Activated CD8-positive, alpha-beta T cell treated with anti-CD3 and anti-CD28 coated beads, Interleukin-2, amount 10 ng/mL, durations not matched to agents 7 days and 5 days (primary cell): Measurements from ENCODE around the gene ENTPD1. TPM values are rescaled to one million over a fixed set of nuclear protein-coding genes. Genes with fewer than 3 reads are reported as not detected.
"Not testable (repeated sequence)": the region's sequence is repeated elsewhere in the genome, so short reads cannot be mapped to it uniquely, and the experiment has no call there.

ENCODE experiments used
- ATAC-seq: fragments of 150-1000 bp; cut with Tn5 transposase; one replicate; pipeline ENCODE4 v1.10.0; 2021; ENCODE audit warnings: moderate library complexity
- CTCF ChIA-PET: fragments of 350-600 bp; sonication (Branson Sonifier 250); formaldehyde crosslinking; loops from one replicate; lab custom pipeline; 2021; ENCODE audit warnings: antibody characterized with exemption; lab: Charles Lee
- POLR2A ChIA-PET: fragments of 350-600 bp; sonication (Branson Sonifier 250); formaldehyde crosslinking; loops from one replicate; lab custom pipeline; 2021; ENCODE audit warnings: antibody characterized with exemption; lab: Charles Lee
- DNase-seq: peaks from one replicate; pipeline ENCODE4 v3.0.0-alpha.2; 2020
- H3K27ac Mint-ChIP-seq: one replicate; pipeline ENCODE4 v1.8.0; 2021; ENCODE audit warnings: mild to moderate bottlenecking, mixed read lengths
- H3K27me3 Mint-ChIP-seq: one replicate; pipeline ENCODE4 v1.8.0; 2021; ENCODE audit warnings: low read depth, mixed read lengths
- H3K36me3 Mint-ChIP-seq: one replicate; pipeline ENCODE4 v1.8.0; 2021; ENCODE audit warnings: low read depth, mixed read lengths
- H3K4me1 Mint-ChIP-seq: one replicate; pipeline ENCODE4 v1.8.0; 2021; ENCODE audit warnings: low read depth, mixed read lengths
- H3K4me3 Mint-ChIP-seq: one replicate; pipeline ENCODE4 v1.8.0; 2021; ENCODE audit warnings: mild to moderate bottlenecking, mixed read lengths
- H3K9me3 Mint-ChIP-seq: one replicate; pipeline ENCODE4 v1.8.0; 2022; ENCODE audit warnings: mixed read lengths; ENCODE audit not compliant: insufficient read depth
- total RNA-seq, 2 experiments: library from RNA; stranded (reverse); gene quantifications; one replicate each; pipeline ENCODE4 v1.2.3, GENCODE V29; 2021

The ENTPD1 gene
- total RNA-seq, 2 experiments from 2014 or later = 14.2 to 14.9 TPM

- no peak overlapping the region for H3K27ac Mint-ChIP-seq
- H3K36me3 Mint-ChIP-seq = peaks cover 11% of the 10 kb centered on the region
- no peaks in the 10 kb centered on the region for H3K9me3 Mint-ChIP-seq
- ATAC-seq (no peak), DNase-seq (no peak)
- H3K4me1 Mint-ChIP-seq = peaks cover 36% of the 10 kb centered on the region
- no peak overlapping the region for H3K4me3 Mint-ChIP-seq
- ChIA-PET POLR2A (interaction anchor here (1.2 to 2.5 kb wide), 2 partner anchors 110 to 172 kb away, joined by 3 to 31 read pairs; partner anchors contain the start of genes ENTPD1 and TCTN3), CTCF (interaction anchor here (0.6 to 10.0 kb wide), 36 partner anchors 8 to 434 kb away, joined by 3 to 249 read pairs (median 4); partner anchors contain the start of genes ALDH18A1, ENTPD1 and TCTN3)
- H3K27me3 Mint-ChIP-seq = no peaks in the 10 kb centered on the region
Observed at GRCh38 chr10:95865814-95866466, 110.0 kb downstream of the ENTPD1 start.

DNA sequence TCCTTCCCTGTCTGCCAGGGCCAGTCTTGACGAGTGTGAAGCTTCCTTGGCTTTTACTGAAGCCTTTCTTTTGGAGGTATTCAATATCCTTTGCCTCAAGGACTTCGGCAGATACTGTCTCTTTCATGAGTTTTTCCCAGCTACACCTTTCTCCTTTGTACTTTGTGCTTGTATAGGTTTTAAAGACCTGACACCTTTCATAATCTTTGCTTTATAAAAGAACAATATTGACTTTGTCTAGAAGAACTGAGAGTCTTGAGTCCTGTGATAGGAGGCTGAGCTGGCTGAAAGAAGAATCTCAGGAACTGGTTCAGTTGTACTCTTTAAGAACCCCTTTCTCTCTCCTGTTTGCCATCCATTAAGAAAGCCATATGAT, 110.5 kb downstream of the ENTPD1 start:
- no peaks in the 10 kb centered on the region for H3K9me3 Mint-ChIP-seq
- H3K27me3 Mint-ChIP-seq = no peaks in the 10 kb centered on the region
- H3K36me3 Mint-ChIP-seq = peaks cover 11% of the 10 kb centered on the region
- H3K4me1 Mint-ChIP-seq = peaks cover 36% of the 10 kb centered on the region
- POLR2A ChIA-PET = no interaction called here
- CTCF ChIA-PET = interaction anchor here (2.9 to 10.0 kb wide), 4 partner anchors 17 to 178 kb away, joined by 35 to 249 read pairs (median 112); partner anchors contain the start of gene TCTN3
- ATAC-seq (no peak), DNase-seq (no peak)
- H3K4me3 Mint-ChIP-seq = no peak overlapping the region
- H3K27ac Mint-ChIP-seq = no peak overlapping the region

- peaks cover 36% of the 10 kb centered on the region for H3K4me1 Mint-ChIP-seq
- H3K4me3 Mint-ChIP-seq = no peak overlapping the region
- H3K27ac Mint-ChIP-seq = peak overlapping the region; percentile 2
- peaks cover 19% of the 10 kb centered on the region for H3K36me3 Mint-ChIP-seq
- peak; percentile 37 for DNase-seq
- ChIA-PET POLR2A (interaction anchor here (0.6 to 0.7 kb wide), 2 partner anchors 53 to 163 kb away, joined by 3 read pairs; no protein-coding TSS in a partner anchor), CTCF (interaction anchor here (5.5 to 10.0 kb wide), 2 partner anchors 27 to 175 kb away, joined by 185 to 249 read pairs; partner anchors contain the start of gene TCTN3)
- no peaks in the 10 kb centered on the region for H3K27me3 Mint-ChIP-seq
- ATAC-seq = peak; percentile 65
- no peaks in the 10 kb centered on the region for H3K9me3 Mint-ChIP-seq
Observed at GRCh38 chr10:95867866-95868265, 111.9 kb downstream of the ENTPD1 start.

DNA sequence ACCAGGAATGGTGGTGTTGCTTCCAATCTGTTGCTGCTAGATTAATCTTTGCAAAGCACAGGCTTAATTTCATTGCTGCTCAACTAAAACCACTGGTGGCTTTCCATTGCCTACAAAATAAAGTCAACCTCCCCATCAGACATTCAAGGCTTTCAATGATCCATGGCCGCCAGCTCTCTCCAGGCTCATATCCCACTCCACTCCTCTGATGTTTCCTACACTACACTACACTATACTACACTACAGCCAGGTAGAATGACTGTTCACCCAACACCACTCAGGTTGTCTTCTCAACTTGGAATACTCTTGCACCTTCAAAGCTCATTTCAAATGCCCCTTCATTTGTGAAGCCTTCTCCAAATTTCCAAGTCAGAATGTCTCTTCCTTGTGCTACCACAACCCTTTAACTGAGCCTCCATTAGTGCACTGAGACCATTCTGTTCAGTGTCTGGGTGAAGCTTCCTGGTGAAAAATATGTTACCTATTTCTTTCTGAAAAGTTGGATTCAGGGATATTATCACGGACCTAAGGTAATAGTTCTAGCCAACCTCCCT, 116.3 kb downstream of the ENTPD1 start:
- DNase-seq = no peak
- H3K27me3 Mint-ChIP-seq = no peaks in the 10 kb centered on the region

GRCh38 chr10:95873139-95873538, 117.2 kb downstream of the ENTPD1 start:
- ChIA-PET CTCF (interaction anchor here (1.0 to 6.0 kb wide), 3 partner anchors 8 to 179 kb away, joined by 3 to 60 read pairs (median 11); partner anchors contain the start of gene TCTN3), POLR2A (no interaction called here)
- H3K4me1 Mint-ChIP-seq = peaks cover 6% of the 10 kb centered on the region
- H3K27ac Mint-ChIP-seq = no peak overlapping the region
- no peaks in the 10 kb centered on the region for H3K9me3 Mint-ChIP-seq
- no peaks in the 10 kb centered on the region for H3K27me3 Mint-ChIP-seq
- H3K36me3 Mint-ChIP-seq = peaks cover 43% of the 10 kb centered on the region
- H3K4me3 Mint-ChIP-seq = no peak overlapping the region
- ATAC-seq = no peak
- DNase-seq = no peak

More for the DNA sequence above, 116.3 kb downstream of the ENTPD1 start:
- no peak for ATAC-seq
- peaks cover 15% of the 10 kb centered on the region for H3K4me1 Mint-ChIP-seq
- H3K4me3 Mint-ChIP-seq = no peak overlapping the region
- CTCF ChIA-PET = interaction anchor here (0.7 to 6.0 kb wide), 3 partner anchors 30 to 178 kb away, joined by 3 to 60 read pairs (median 3); partner anchors contain the start of genes CC2D2B and TCTN3
- H3K27ac Mint-ChIP-seq = no peak overlapping the region
- H3K9me3 Mint-ChIP-seq = no peaks in the 10 kb centered on the region
- peaks cover 47% of the 10 kb centered on the region for H3K36me3 Mint-ChIP-seq
- POLR2A ChIA-PET = no interaction called here

GRCh38 chr10:95873651-95874050, 117.7 kb downstream of the ENTPD1 start:
- CTCF ChIA-PET = interaction anchor here (1.0 to 6.0 kb wide), 3 partner anchors 9 to 180 kb away, joined by 3 to 60 read pairs (median 11); partner anchors contain the start of gene TCTN3
- DNase-seq (no peak), ATAC-seq (no peak)
- H3K4me3 Mint-ChIP-seq = no peak overlapping the region
- H3K4me1 Mint-ChIP-seq = peaks cover under 1% of the 10 kb centered on the region
- POLR2A ChIA-PET = no interaction called here
- H3K27ac Mint-ChIP-seq = no peak overlapping the region
- H3K9me3 Mint-ChIP-seq = no peaks in the 10 kb centered on the region
- no peaks in the 10 kb centered on the region for H3K27me3 Mint-ChIP-seq
- H3K36me3 Mint-ChIP-seq = peaks cover 40% of the 10 kb centered on the region

- H3K9me3 Mint-ChIP-seq, ATAC-seq, H3K27ac Mint-ChIP-seq, H3K27me3 Mint-ChIP-seq, POLR2A ChIA-PET, DNase-seq, H3K4me1 Mint-ChIP-seq, H3K4me3 Mint-ChIP-seq: not testable (repeated sequence)
- CTCF ChIA-PET = interaction anchor here (0.9 to 6.0 kb wide), 3 partner anchors 10 to 181 kb away, joined by 3 to 60 read pairs (median 11); partner anchors contain the start of gene TCTN3
- H3K36me3 Mint-ChIP-seq = peaks cover 43% of the 10 kb centered on the region
Observed at GRCh38 chr10:95874783-95875182, 118.8 kb downstream of the ENTPD1 start.

DNA sequence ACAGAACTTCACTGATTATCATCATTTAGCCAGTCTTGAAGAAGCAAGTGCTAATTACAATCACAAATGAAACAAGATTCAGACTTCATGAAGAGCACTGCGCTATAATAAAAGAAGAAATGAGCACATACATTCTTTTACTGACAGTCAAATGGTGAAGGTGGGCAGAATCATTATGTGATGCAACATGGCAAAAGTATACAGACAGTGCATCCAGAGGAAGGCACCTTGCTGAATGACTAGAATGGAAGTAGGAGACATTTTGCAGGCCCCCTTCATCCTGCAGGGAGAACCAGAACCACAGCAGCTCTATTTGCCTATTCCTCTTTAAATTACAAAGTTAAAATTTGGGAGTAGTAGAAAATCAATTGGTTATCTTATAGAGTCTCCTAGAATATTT, 120.8 kb downstream of the ENTPD1 start:
- Mint-ChIP-seq H3K4me1 (no peaks in the 10 kb centered on the region), H3K27ac (no peak overlapping the region), H3K36me3 (peaks cover 42% of the 10 kb centered on the region), H3K27me3 (no peaks in the 10 kb centered on the region), H3K9me3 (no peaks in the 10 kb centered on the region), H3K4me3 (no peak overlapping the region)
- DNase-seq = no peak
- ChIA-PET CTCF (interaction anchor here (1.6 kb wide), 1 partner anchor 12 kb away, joined by 8 read pairs; no protein-coding TSS in a partner anchor), POLR2A (no interaction called here)
- no peak for ATAC-seq

DNA sequence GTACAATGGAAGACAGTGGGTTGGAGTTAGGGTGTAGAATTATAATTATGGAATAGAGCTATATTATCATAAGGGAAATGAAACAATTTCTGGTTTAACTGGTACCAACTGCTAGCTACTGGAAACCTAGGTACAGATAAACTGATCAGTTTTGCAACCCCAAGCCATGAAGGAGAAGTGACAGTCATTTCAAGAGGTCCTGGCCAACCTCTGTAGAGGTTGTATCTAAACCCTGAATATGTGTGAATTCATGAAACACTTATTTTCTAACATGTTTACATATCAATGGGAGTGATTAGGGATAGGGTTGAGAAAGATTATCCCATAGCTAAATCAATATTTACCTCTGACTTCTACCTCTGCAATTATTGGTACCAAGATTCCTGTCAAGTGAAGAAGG, 121.9 kb downstream of the ENTPD1 start:
- H3K27ac Mint-ChIP-seq = no peak overlapping the region
- no peaks in the 10 kb centered on the region for H3K27me3 Mint-ChIP-seq
- H3K4me1 Mint-ChIP-seq = no peaks in the 10 kb centered on the region
- H3K9me3 Mint-ChIP-seq = no peaks in the 10 kb centered on the region
- H3K36me3 Mint-ChIP-seq = peaks cover 33% of the 10 kb centered on the region
- DNase-seq (no peak), ATAC-seq (no peak)
- ChIA-PET CTCF (interaction anchor here (1.3 to 1.6 kb wide), 2 partner anchors 13 to 184 kb away, joined by 4 to 8 read pairs; partner anchors contain the start of gene TCTN3), POLR2A (no interaction called here)
- no peak overlapping the region for H3K4me3 Mint-ChIP-seq

DNA sequence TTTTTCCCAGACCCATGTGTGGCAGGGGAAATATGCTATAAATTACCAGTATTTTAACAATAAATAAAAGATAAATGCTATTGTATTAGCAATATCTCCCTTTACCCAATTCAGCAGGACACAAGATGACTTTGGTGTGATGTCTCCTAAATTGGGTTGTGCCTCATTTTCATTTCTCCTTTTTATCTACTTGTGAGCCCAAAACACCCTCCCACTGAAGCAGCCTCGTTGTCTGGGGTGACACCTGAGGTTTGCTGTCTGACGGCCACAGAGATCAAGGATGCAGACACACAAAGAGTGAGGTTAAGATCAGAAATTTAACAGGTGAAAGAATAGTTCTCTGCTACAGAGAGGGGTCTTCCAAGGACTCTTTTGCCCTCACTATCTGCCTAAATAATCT, 124.7 kb downstream of the ENTPD1 start:
- H3K9me3 Mint-ChIP-seq = no peaks in the 10 kb centered on the region
- ATAC-seq = no peak
- no peaks in the 10 kb centered on the region for H3K4me1 Mint-ChIP-seq
- ChIA-PET POLR2A (no interaction called here), CTCF (interaction anchor here (2.2 kb wide), 1 partner anchor 187 kb away, joined by 7 read pairs; the partner anchor contains the start of gene TCTN3)
- no peak overlapping the region for H3K4me3 Mint-ChIP-seq
- no peaks in the 10 kb centered on the region for H3K27me3 Mint-ChIP-seq
- H3K36me3 Mint-ChIP-seq = peaks cover 7% of the 10 kb centered on the region
- no peak overlapping the region for H3K27ac Mint-ChIP-seq
- DNase-seq = no peak

DNA sequence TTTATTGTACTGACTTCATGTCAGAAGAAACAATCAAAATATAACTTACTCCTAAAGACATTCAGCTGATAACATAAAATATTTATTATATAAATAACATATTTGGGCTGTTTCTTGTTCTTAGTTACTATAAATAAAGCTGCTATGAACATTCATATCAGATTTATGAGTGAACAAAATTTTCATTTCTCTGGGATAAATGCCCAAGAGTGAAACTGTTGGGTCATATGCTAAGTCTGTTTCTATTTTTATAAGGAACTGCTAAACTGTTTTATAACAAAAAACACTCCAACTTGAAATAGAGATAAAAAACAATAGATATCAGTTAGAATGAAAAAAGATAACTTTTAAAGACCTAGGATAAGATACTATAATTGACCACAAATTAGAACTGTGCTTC, 125.4 kb downstream of the ENTPD1 start:
- peaks cover 5% of the 10 kb centered on the region for H3K36me3 Mint-ChIP-seq
- ChIA-PET CTCF (interaction anchor here (2.2 kb wide), 1 partner anchor 188 kb away, joined by 7 read pairs; the partner anchor contains the start of gene TCTN3), POLR2A (no interaction called here)
- DNase-seq (no peak), ATAC-seq (no peak)
- no peak overlapping the region for H3K4me3 Mint-ChIP-seq
- H3K9me3 Mint-ChIP-seq = no peaks in the 10 kb centered on the region
- no peaks in the 10 kb centered on the region for H3K4me1 Mint-ChIP-seq
- no peaks in the 10 kb centered on the region for H3K27me3 Mint-ChIP-seq
- no peak overlapping the region for H3K27ac Mint-ChIP-seq
